ENCODE results near the gene ACACA. TPM values are rescaled to one million over a fixed set of nuclear protein-coding genes. Genes with fewer than 3 reads are reported as not detected.

Gene ACACA
- total RNA-seq, 1 donor from 2014 or later: 44.8 TPM

DNA sequence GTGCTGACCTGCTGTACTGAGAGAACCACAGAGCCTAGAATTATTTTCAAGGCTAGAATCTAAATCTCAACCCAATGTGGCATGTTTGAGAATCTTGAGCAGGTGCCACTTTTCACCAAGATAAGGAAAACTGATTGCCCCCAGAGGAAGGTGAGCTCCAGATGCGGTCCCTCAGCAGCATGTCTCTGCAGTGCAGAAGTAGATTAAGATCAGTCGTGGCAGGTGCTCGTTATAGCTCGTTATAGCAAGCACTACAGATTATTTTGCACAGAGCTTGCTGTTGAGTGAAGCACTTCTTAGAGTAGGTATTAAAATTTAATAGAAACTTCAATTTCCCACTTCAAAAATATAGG lies 281.8 kb downstream of the ACACA start:
- TF ChIP-seq, protein P1, sequence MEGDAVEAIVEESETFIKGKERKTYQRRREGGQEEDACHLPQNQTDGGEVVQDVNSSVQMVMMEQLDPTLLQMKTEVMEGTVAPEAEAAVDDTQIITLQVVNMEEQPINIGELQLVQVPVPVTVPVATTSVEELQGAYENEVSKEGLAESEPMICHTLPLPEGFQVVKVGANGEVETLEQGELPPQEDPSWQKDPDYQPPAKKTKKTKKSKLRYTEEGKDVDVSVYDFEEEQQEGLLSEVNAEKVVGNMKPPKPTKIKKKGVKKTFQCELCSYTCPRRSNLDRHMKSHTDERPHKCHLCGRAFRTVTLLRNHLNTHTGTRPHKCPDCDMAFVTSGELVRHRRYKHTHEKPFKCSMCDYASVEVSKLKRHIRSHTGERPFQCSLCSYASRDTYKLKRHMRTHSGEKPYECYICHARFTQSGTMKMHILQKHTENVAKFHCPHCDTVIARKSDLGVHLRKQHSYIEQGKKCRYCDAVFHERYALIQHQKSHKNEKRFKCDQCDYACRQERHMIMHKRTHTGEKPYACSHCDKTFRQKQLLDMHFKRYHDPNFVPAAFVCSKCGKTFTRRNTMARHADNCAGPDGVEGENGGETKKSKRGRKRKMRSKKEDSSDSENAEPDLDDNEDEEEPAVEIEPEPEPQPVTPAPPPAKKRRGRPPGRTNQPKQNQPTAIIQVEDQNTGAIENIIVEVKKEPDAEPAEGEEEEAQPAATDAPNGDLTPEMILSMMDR (IDR thresholded peaks at IDR 0.05; ENCODE audit: insufficient read depth, low read length, severe bottlenecking): no peak
- peaks cover 12% of the 10 kb centered on the region for H3K36me3 ChIP-seq (ENCODE audit: control insufficient read depth, insufficient read depth, low read length)
- no peaks in the 10 kb centered on the region for H3K27me3 ChIP-seq (ENCODE audit: control insufficient read depth, insufficient read depth, low read length)
- no peak for FAIRE-seq
- no peak for DNase-seq (ENCODE audit: low read depth)
- H3K4me3 ChIP-seq (ENCODE audit: low read depth, low read length): no peak overlapping the region

DNA sequence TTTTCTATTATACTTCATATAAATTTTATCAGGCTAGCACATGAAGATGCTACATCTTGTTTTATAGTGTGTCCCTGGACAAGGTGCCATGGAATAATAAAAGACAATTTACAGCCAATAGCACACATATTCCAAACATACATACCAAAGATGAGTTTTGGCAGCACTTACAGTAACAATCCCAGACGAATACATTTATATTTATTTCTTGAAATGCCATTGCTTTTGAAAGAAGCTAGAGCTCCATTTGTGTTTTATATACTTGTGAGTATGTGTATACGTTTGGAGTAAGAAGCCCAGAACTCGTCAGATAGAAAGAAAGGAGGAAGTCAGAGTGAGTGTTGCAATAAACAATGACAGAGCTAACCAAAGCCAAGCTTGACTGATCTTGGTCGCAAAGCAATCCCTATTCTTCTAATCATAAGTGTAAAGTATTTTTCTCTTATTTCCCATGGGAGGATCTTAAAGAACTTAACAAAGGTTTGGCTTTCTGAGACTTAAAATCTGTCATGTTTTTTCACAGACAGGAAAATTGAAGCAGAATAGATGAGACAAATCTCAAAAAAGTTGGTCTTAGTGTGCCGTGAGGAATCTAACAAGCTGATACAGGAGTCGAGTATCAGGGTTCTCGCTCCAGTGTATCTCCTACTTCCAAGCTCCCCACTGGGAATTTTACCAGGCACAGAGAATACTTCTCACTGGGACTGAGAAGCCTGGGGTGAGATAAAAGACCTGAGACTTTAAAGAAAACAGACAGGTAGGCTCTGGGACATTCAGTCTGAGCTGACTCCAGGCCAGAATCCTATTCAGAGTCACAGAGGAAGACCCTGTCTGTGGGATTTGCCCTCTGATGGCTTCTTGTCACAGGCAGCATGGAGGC lies 282.5 kb downstream of the ACACA start:
- FAIRE-seq (no peak), DNase-seq (ENCODE audit: low read depth) (no peak)
- peaks cover 9% of the 10 kb centered on the region for H3K36me3 ChIP-seq (ENCODE audit: control insufficient read depth, insufficient read depth, low read length)
- H3K27me3 ChIP-seq (ENCODE audit: control insufficient read depth, insufficient read depth, low read length): no peaks in the 10 kb centered on the region
- TF ChIP-seq, protein P1 (IDR thresholded peaks at IDR 0.05; ENCODE audit: insufficient read depth, low read length, severe bottlenecking): no peak
- H3K4me3 ChIP-seq (ENCODE audit: low read depth, low read length): no peak overlapping the region

DNA sequence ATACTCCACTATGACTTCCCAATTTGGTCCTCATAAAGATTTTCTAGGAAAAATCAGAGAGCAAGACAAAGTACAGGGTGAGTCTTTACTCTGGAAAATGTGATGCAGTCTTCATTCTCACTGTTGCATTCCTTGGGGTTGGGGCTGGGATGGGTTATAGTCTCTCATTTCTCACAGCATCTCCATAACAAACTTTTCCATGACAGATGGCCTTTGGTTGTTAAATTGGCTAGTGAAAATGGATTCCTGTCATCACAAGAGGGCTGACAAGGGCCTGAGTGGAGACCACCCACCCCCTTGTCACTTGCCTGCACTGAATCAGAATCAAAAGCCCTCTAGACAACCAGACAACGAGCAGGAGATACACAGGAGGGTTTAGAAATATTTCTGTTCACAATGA lies 283.2 kb downstream of the ACACA start:
- TF ChIP-seq, protein P1 (IDR thresholded peaks at IDR 0.05; ENCODE audit: insufficient read depth, low read length, severe bottlenecking): no peak
- DNase-seq (ENCODE audit: low read depth) (no peak), FAIRE-seq (no peak)
- no peak overlapping the region for H3K4me3 ChIP-seq (ENCODE audit: low read depth, low read length)
- no peaks in the 10 kb centered on the region for H3K27me3 ChIP-seq (ENCODE audit: control insufficient read depth, insufficient read depth, low read length)
- H3K36me3 ChIP-seq (ENCODE audit: control insufficient read depth, insufficient read depth, low read length): peaks cover 9% of the 10 kb centered on the region

DNA sequence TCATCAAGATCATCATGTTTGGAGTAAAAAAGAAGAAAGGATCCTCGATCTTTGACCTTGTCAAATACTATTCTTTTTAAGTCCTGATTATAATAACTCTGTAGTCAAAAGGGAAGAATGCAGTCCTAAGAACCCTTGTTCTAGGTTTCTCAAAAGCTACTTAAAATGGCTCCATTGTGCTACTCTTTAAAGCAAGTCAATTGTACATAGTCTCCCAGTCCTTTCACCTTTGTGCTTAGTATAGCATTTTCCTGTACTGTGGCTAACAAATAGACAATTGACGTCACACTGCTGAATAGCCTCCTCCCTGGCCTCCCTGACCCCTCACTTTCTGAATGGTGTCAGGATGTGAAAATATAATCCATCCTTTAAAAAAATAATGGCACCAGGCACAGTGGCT lies 285.0 kb downstream of the ACACA start:
- Histone ChIP-seq H3K4me3 (ENCODE audit: low read depth, low read length) (no peak overlapping the region), H3K36me3 (ENCODE audit: control insufficient read depth, insufficient read depth, low read length) (peaks cover 11% of the 10 kb centered on the region), H3K27me3 (ENCODE audit: control insufficient read depth, insufficient read depth, low read length) (no peaks in the 10 kb centered on the region)
- FAIRE-seq: no peak
- TF ChIP-seq, protein P1 (IDR thresholded peaks at IDR 0.05; ENCODE audit: insufficient read depth, low read length, severe bottlenecking): no peak
- DNase-seq (ENCODE audit: low read depth): no peak

DNA sequence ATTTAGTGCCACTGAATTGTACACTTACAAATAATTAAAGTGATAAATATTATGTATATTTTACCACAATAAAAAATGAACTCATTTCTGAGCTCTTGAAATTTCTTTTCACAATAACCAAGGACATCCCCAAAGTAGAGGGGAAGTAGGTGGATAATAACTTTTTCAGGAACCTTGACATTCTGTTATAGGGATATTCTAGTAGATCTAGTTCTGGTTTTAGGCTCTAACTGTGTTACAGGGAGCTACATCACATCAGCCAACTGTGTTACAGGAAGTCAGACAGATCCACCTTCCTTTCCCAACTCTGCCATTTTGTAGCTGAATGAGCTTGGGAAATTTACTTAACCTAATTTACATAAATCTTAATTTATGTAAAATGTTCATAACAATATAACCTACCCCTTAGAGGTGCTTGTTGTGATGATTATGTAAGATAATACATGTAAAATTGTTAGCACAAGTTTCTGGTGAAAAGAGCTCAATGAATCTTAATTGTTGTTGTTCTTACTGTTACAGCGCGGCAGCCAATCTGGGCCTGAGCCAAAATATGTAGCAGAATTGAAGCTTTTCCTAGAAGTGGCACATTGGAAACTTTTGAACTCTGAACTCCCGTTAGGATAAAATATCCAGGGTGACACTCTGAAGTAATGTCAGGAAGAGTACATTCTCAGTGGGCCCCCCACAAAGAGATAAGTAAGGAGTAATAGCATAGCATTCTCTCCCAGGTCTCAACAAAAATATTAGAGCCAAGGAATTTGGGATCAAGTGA lies 288.1 kb downstream of the ACACA start:
- DNase-seq (ENCODE audit: low read depth) (no peak), FAIRE-seq (no peak)
- H3K27me3 ChIP-seq (ENCODE audit: control insufficient read depth, insufficient read depth, low read length): no peaks in the 10 kb centered on the region
- H3K4me3 ChIP-seq (ENCODE audit: low read depth, low read length): no peak overlapping the region
- TF ChIP-seq, protein P1 (IDR thresholded peaks at IDR 0.05; ENCODE audit: insufficient read depth, low read length, severe bottlenecking): no peak
- H3K36me3 ChIP-seq (ENCODE audit: control insufficient read depth, insufficient read depth, low read length): peaks cover 8% of the 10 kb centered on the region

Data from bronchial epithelial cell (primary cell).